GM21723 (cell line): Measurements from ENCODE around the gene FOXN3.
"Not testable (repeated sequence)": the region's sequence is repeated elsewhere in the genome, so short reads cannot be mapped to it uniquely, and the experiment has no call there.

ENCODE experiments used
- ATAC-seq: cut with Tn5 transposase; IDR thresholded peaks from one replicate; pipeline ENCODE4 v1.9.1; 2021; ENCODE audit warnings: mild to moderate bottlenecking, moderate library complexity; ENCODE audit not compliant: unreplicated experiment

FOXN3 gene

GRCh38 chr14:89256951-89257350 is 160.1 kb downstream of the FOXN3 start:
- no peak for ATAC-seq

DNA sequence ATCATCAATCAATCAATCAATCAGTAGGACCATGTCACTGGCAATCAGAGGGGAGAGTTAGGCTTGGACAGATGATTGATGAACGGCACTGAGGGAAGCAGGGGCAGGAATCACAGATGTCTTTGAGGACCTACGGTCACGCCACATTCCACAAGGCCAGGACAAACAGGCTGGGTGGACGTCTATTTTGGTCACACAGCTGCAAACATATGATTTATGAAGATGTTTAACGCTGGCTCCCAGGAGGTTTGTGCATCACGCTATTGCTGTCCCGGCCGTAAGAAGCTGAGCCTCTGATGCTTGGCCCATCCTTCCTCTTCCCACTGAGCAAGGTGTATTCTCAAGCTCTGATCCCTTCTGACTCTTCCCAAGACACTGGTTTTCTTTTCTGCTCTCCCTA is 160.8 kb downstream of the FOXN3 start:
- ATAC-seq = no peak

DNA sequence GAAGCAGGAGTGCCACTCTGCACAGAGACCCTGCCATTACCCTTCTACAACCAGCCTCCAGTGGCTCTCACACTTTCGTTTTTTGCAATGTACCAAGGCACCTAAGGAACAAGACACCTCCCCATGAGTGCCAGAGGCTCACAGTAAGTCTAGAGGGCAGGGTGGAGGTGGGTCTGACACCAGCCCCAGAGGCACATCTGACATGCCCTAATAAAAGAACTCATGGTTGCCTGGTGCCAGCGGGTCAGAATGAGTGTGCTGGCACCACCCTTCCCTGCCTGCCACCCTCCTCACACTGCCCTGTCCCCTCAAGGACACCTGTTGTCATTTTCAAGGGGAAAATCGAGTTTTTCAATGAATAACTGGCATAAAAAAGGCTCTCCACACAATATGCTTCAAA is 161.2 kb downstream of the FOXN3 start:
- ATAC-seq = no peak

DNA sequence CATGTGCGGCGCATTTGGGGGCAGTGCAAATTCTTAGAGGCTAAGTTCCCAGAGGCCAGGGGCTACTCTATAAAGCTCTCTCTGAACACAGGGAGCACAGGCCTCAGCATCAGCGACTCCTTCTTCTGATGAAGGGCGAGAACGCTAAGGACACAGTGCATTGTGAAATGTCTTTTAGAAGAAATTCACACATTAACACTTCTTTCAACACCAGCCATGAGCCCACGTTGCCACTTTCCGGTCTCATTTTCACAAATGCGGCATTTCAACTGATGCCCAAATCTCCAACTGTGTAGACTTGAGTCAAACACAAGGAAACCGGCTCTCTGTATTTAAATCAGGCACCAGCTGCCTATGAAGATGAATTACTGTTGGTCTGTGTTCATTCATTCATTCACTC is 162.0 kb downstream of the FOXN3 start:
- ATAC-seq = no peak

DNA sequence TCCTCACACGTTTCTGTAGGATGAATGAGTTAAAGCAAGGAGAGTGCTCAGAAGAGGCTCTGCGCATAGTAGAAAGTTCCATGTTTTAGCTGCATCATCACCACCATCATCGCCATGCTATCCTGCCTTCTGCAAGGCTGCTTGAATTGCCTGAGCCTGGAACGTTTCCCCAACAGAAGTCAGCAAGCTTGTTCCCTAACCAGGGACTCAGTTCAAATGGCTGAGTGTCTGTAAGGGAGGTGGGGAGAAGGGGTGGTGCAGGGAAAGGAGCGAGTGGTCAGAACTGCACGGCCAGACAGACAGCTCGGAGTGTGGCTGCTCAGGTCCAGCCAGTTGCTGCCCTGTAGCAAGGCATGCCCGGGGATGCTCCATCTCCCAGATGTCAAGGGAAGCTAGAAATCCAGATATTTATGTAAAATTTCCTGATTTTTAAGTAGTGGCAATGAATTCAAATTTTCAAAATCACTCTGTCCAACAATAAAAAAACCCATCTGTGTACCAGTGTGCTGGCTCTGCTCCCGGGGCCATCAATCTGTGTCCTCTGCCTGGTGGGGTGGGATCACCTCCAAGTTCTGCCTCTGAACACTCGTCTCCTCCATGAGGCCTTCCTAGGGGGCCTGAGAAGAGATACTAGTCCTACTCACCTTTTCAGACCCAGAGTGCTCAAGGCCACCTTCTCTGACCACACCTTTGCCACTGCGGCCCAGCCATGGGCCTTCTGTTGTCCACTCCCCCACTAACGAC is 162.7 kb downstream of the FOXN3 start:
- no peak for ATAC-seq

- no peak for ATAC-seq
These were observed 164.0 kb downstream of the FOXN3 start for GRCh38 chr14:89252887-89253532.

GRCh38 chr14:89251061-89251460 is 166.0 kb downstream of the FOXN3 start:
- ATAC-seq = no peak

DNA sequence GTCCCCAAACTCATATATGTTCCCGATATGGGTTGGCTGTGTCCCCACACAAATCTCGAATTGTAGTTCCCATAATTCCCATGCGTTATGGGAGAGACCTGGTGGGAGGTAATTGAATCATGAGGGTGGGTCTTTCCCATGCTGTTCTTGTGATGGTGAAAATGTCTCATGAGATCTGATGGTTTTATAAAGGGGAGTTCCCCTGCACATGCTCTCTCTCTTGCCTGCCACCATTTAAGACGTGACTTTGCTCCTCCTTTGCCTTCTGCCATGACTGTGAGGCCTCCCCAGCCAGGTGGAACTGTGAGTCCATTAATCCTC is 166.4 kb downstream of the FOXN3 start:
- not testable (repeated sequence) for ATAC-seq

DNA sequence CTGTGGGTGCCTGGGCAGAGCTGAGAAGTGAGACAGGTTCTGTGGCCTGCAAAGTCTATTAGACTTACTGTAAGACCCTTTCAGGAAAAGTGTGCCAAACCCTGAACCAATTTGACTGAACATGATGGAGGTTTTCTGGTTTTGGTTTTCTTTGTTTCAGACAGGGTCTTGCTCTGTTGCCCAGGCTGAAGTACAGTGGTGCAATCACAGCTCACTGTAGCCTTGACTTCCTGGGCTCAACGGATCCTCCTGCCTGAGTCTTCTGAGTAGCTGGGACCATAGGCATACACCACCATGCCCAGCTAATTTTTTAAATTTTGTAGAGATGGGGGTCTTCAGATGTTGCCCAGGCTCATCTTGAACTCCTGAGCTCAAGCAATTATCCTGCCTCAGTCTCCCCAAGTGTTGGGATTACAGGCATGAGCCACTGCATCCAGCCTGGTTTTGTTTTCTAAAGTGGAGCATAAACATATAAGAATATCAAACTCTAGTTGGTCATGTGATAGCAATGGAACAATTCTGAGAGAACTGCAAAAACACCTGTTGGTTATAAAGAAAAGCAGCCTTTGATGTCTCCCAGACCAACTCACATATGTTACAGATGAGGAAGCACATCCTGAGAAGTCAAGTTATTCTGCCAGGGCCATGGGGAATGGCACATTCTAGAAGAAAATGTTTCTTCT is 166.9 kb downstream of the FOXN3 start:
- ATAC-seq = no peak

DNA sequence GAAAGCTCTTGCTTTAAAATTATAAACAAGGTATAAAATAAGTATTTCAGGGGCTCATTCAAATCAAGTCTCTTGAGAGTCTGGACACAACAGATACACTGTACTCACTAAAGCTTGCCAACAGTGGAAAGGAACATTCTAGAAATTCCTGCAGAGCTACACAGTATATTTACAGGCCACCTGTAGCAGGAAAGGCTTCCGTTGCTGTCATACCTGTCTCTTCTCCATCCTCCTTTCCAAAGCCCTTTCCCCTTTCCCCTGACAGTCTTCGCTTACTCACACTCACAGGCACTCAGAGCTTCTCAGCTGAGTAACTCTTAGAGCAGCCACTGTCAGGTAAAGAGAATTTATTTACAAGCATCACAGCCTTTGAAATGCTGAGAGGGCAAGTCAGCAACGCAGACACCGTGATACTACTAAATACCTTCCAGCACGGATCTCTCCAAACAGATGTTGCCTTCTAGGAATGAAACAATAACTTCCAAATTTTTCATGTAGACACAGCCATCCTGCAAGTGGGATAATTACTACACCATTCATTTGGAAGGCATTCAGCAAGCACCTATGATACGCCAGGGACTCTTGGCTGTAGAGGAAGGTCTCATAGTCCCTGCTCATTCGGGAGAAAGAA is 167.9 kb downstream of the FOXN3 start:
- no peak for ATAC-seq

GRCh38 chr14:89248411-89249064 is 168.5 kb downstream of the FOXN3 start:
- no peak for ATAC-seq

- ATAC-seq = no peak
These were observed 169.4 kb downstream of the FOXN3 start for GRCh38 chr14:89247457-89248122.

DNA sequence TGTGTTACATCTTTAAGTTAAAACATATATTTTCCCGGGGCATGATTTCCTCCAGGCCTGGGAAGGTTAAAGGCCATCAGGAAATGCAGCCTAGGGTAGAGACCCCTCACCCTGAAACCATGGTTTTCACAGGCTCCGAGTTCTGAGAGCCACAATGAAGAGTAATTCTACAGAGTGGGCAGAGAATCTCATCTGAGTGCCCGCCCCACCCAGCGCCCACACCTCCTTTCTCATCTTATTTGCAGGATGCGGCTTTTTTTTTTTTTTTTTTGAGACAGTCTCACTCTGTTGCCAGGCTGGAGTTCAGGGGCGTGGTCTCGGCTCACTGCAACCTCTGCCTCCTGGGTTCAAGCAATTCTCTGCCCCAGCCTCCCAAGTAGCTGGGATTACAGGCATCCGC is 170.7 kb downstream of the FOXN3 start:
- ATAC-seq = no peak

DNA sequence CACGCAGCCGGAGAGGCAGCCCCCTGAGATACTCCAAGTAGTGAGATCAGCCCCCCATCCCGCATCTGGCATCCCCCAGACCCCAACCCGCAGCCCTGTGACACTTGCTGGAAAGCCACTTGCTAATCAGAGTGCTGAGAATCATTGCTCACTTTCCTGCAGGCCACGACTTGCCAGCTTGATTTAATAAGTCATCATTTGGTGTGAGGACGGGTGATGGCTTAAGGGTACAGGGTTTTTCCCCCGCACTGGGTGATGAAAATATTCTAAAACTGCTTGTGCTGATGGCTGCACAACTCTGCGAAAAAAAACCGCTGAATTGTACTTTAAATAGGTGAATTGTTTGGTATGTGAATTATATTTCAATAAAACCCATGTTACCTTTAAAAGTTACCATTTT is 171.2 kb downstream of the FOXN3 start:
- no peak for ATAC-seq

- ATAC-seq = no peak
These were observed 172.3 kb downstream of the FOXN3 start for GRCh38 chr14:89244720-89245119.

- ATAC-seq = no peak
These were observed 173.3 kb downstream of the FOXN3 start for GRCh38 chr14:89243741-89244140.

DNA sequence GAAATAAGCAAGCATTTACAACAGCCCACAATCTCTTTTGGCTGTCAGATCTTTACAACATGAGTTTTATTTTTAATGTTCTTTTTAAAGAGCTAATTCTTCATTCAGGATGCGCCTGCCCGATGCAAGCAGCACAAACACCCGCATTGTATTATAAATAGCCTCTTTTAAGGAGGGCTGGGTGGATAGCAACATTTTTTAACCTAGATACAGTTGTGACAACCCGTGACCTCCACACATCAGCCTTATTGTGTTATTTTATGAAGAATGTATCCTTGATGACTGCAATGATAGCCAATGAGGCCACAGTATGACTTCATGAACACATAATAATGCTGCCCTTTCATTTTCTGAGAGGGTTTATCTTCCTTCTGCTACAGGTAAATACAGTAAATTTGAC is 173.7 kb downstream of the FOXN3 start:
- no peak for ATAC-seq

- ATAC-seq = no peak
These were observed 174.3 kb downstream of the FOXN3 start for GRCh38 chr14:89242652-89243279.

- ATAC-seq = no peak
These were observed 174.9 kb downstream of the FOXN3 start for GRCh38 chr14:89241934-89242651.

GRCh38 chr14:89241257-89241656 is 175.8 kb downstream of the FOXN3 start:
- ATAC-seq = no peak
